ENCODE data around the gene KAT2A.

Gene KAT2A

DNA sequence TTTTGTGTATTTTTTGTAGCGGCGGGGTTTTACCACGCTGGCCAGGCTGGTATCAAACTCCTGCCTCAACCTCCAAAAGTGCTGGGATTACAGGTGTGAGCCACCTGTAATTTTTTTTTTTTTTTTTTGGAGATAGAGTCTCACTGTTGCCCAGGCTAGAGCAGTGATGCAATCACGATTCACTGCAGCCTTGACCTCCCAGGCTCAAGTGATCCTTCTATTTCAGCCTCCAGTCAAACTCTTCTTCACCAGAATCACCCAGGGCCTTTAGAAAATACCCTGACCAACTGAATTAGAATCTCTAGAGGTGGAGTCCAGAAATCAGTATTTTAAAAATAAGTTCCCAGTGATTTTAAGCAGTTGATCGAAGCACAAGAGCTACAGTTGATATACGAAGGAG is 14.0 kb upstream of the KAT2A start:
- no peak for DNase-seq

DNA sequence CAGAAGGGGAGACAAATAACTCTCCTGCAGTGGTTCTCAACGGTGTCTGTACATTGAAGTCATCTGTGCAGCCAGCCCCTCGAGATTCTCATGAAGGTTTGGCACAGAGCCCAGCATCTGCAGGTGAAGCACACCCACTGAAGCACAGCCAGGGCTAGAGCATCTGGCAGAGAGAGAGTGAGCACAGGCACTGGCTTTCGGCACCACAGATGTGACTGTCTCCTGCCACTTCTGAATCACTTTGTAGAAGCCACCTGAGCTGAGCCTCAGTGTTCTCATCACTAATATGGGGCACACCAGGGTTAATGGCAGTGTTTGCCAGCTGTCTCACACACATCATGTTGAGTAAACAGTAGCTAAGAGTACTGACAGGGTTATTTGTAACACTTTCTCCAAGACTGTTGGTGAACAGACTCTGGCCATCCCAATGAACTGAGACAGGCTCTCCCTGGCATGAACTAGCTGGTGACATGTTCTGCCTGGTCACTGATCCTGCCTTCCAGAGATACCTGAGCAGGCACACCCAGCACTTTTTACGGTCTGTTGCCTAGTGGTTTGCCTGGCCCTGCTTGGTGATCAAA is 12.4 kb upstream of the KAT2A start:
- peak; percentile 95 for DNase-seq

DNA sequence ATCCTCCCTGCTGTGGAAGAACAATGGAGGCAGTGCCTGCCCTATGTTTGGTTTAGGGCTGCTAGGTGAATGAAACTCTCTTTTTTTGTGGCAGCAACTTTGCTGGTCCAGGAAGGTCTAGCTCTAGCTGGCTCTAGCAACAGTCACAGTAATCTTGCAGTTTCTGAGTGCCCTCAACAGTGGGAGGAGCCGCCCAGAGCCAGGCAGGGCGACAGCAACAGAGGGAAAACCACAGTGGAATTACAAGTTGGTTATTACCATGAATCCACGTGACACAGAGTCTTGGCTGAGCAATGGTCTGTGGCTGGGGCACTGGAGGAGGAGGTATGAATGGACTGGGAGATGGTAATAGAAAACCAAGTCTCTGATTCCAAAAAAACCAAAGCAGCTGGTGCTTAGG is 11.8 kb upstream of the KAT2A start:
- DNase-seq: peak; percentile 71

DNA sequence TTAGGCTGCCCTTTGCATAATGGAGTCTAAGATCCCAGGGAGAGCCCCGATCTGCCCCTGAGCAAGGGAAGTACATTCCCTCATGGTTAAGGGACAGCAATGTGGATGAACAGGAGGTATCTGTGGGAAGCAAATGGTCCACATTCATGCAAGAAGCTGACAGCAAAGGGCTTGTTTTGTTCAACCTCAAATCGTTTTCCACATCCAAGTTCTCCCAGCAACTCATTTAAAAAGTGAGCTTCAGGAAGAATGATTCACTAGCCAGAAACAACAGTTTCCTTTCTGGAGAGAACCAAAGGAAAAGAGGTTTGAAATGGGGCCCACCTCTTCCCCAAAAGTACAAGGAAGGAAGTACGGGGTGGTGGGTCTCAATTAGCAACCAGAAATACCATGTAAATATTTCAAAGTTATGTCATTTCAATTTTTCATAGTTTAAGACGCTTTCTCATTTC is 10.8 kb upstream of the KAT2A start:
- DNase-seq: no peak

DNA sequence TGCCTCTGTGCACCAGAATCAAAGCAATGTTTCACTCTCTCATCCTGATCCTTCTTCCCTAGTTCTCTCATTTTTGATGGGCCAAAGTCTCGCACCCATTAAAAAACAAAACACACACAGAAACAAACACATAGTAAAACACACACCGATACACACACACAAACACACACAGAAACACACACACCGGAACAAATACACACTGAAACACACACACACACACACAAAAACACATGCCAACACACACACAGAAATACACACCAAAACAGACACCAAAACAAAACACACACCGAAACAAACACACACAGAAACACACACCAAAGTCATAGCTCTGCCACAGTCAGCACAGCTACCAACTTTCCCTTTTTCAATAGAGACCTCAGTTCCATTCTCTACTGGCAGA is 10.1 kb upstream of the KAT2A start:
- DNase-seq: no peak

DNA sequence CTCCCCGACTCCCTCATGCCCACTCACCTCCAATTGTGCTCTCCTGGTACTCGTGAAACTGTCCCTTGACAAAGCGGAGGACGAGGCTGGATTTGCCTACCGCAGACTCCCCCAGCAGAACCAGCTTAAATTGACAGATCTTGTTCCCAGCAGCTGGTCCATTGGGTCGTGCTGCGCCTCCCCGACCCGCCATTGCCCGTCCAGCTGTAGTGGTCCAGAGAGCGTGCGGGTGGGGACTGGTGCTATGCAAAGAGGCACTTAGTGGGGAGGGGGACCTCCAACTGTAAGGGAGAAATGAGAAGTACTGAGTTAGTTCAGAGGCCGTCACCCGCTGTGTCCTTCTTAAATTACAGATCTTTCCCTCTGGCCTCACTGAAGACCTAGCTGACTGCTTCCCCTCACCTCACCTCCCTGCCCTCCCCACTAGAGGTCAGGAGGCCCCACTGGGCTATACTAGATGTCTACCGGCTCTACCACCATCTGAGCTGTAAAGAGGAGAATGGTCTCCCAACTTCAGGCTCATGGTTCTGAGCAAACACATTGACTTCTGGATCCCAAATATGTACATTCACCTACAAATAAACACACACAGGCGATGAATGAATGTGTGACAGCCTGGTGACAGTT is 9.3 kb upstream of the KAT2A start:
- DNase-seq: no peak

DNA sequence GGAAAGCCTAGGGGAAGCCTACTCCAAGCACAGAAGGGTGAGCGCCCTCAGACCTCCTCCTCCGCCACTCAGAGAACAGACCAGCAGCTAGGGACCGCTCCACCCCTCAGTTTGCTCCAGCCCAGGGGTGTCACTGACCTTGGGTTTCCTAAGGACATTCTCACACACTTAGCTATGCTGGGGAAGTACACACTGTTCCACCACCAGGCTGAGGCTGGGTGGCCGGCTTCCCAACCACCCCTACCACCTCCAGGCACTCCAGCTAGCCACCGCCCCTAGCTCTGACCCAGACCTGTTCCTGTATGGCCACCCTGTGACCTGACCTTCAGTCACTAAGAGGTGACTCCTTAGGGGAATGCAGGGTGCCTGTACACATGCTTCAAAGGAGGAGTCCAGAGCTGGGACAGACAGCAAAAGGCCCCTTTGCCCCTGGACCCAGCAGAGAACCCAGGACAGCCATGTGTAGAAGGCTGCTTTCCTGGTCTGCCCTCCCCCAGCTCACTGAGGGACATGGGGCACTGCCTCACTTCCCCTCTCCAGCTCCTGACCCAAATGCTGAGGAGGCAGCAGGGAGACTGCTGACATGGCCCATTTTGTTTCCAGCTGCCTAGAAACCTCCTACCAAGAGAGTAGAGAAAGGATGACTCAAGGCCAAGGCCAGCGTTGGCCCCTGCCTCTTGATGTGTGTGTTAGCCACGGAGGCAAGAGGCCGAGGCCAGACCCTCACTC is 8.1 kb upstream of the KAT2A start:
- no peak for DNase-seq

DNA sequence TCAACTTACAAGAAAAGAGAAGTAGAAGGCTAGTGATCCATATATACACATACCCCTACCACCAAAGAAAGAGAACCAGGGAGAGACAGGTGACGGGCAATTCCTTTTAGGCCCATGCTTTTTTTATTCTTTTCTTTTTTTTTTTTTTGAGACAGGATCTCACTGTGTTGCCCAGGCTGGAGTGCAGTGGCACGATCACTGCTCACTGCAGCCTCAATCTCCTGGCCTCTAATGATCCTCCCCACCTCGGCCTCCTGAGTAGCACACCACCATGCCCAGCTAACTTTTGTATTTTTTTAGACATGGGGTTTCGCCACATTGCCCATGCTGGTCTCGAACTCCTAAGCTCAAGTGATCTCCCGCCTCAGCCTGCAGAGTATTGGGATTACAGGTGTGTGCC is 6.2 kb upstream of the KAT2A start:
- no peak for DNase-seq

DNA sequence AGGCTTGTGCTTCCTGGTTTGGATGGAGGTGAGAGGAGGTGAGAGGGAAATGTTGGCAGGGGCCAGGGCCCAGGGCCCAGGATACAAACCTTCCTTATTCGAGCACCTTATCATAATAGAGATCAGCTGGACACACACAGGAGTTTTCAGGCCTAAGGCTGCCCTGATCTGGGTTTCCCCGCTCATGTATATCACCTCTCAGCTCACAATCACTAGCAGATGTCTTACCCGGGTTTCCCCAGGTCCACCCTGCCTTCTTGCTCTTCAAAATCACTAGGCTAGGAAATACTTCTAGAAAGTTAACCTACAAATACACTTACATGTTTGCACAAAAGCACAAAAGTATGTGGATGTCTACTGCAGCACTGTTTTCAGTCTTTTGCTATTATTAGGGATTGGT is 5.7 kb upstream of the KAT2A start:
- no peak for DNase-seq

DNA sequence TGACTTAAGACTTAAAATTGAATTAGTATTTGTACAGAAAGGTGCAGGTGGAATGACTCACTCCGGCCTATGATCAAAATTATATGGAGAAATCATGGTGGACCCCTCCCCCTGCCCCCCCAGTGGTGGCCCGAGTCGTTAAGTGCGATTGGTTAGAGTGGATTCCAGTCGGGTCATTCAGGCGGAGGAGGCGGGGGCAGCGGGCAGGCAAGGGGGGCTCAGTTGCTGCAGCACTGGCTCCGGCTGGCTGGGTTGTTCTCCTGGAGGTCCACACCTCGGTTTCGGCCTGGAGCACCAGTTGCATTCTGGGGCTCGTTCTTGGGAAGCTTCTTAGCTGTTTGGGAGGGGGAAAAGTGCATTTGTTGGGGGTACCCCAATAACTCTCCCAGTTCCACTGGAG is 4.4 kb upstream of the KAT2A start:
- DNase-seq: no peak

DNA sequence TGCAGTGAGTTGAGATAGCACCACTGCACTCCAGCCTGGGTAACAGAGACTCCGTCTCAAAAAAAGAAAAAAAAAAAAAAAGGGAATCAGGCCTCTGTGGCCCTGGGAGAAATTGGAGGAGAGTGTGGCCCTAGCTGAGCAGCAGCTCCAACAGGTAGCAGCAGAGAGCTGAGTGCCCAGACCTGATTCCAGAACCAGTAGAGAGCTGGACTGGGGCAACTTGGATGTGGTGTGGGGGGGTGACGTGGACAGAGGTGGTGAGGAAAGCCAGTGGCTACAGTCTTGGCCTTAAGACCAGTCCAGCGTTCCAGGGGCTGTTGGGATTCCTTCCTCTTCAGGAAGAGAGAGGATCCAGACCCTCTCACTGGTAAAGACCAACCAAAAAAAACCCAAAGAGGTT is 3.1 kb upstream of the KAT2A start:
- no peak for DNase-seq

DNA sequence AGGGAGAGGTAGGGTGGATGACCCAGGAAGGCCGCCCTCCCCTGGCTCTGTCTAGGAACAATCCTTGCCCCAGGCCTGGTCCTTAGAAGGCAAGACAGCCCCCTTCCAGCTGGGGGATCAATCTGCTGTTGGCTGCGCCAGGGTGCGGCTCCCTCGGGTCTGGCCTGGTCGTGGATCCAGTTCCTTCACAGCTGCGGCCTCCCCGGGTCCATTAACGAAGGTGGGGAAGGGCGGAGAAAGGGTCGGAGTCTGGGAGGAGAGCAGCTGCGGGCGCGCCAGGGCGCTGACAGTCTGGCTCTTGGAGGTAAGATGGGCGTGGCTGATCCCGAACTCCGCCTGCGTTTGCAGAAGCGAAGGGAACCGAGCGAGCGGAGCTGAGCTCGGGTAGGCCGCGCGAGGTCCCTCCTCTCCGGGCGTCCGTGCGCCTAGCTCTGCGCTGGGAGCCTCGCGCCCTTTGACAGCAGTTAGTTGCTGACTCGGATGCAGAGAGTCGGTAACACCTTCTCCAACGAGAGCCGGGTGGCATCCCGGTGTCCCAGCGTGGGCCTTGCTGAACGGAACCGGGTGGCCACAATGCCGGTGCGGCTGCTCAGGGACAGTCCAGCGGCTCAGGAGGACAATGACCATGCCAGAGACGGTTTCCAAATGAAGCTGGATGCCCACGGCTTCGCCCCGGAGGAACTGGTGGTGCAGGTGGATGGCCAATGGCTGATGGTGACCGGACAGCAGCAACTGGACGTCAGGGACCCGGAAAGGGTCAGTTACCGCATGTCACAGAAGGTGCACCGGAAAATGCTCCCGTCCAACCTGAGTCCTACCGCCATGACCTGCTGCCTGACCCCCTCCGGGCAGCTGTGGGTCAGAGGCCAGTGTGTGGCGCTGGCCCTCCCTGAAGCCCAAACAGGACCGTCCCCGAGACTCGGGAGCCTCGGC is 1.5 kb upstream of the KAT2A start, which contains the start of gene HSPB9:
Gene HSPB9 (plus strand): TSS at position 434 of the 933 bp plus-strand sequence. CDS start 47 bp downstream, at position 481.
- peak; percentile 80 for DNase-seq

DNA sequence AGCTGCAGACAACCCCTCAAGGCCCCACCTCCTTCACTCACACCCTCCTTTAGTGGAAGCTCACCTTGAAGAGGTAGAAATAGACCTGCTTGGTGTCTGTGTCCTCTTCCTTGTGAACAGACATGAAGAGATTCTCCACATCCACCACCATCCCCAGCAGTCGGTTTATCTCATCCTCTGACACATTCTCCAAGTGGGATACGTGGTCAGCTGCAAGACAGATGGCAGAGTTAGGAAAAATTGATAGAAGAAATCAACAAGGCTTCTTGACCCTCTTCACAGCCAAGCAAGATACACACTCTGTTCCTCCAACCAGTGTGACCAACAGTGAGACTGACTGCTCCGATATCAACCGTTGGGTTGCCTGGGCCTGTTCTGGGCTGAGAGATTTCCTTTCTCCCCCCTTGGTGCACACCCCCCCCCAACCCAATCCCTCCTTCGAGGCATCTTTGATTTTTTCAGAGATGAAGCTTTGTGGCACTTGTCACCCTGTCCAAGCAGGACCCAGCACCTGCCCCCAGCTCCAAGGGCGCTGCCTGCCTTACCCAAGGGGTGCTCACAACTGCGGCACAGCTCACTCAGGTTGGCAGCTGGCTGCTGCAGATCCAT is 902 bp downstream of the KAT2A start:
- no peak for DNase-seq

DNA sequence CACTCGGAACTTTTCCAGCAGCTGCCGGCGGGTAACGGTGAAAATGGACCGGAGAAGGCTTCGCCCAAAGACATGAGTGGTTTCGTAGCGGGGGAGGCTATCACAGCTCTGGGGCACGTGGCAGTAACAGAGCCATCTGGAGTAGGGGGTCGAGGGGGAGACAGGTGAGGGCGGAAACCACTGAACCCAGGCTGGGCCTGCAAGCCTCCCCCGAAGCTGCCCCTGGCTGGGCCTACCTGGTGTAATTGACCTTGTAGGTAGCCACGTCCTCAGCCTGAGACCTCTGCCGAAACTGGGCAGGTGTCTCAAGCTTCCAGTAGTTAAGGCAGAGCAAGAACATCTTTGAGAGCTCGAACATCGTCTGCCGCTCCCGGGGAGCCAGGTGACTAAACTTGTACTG is 1.9 kb downstream of the KAT2A start:
- no peak for DNase-seq

DNA sequence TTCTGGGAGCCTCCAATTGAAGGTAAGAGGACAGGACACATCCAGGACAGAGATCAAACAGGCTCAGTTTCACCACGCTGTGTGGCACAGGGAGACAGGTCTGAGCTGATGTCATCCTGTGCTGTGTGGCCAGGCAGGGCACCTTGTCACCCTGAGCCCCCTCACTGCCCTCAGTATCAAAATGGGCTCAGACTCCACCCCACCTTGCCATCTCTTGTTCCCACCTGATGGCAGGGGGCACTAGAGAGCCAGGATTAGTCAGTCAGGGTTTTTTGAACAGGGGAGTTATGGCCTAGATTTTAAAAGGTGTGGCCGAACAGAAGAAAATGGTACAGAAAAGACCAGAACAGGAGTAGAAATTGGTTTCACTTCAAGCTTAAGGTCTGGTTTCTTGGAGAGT is 2.6 kb downstream of the KAT2A start:
- DNase-seq: peak; percentile 47

DNA sequence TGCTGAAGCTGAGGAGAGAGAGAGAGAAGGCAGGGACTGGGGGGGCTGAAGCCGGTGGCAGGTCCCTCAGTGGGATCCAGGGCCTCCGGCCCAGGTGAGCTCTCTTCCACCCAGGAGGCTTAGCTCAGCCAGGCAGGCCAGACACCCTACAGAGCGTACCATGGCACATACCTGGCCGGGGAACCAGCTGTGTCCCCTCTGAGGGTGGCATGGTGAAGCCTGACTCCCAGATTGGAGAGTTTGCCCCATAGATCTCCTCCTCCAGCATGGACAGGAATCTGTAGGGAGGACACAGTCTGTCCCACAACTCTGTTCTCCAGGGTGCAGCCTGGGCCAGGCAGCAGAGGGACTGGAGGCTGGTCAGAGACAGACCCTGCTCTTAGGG is 3.0 kb downstream of the KAT2A start:
- no peak for DNase-seq

DNA sequence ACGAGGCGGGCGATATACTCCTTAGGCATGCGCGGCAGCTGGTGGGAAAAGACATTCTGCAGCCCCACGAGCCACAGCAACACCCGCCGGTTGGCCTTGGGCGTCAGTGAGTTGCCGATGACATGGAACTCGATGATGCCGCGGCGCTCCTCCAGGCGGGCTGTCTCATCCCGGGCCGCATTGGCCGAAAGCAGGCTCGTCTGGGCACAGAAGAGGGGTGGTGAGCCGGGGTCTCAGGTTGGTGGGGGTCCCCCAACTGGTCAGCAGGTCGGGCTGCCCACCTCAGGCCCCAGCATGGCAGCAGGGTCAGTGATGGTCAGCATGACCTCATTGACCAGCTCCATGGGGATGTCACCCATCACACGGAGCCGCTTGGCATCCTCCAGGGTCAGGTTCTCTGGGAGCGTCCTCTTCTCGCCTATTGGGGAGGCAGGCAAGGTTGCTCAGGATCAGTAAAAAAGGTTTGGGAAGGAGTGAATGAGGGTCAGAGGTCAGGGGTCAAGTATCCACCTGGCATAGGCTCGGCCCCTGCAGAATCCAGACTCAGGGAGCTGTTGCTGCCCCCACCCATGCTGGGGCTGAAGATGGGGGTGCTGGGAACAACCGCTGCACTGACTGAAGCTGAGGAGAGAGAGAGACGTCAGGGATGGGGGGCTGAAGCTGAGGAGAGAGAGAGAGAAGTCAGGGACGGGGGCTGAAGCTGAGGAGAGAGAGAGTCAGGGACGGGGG is 3.6 kb downstream of the KAT2A start:
- DNase-seq: no peak

DNA sequence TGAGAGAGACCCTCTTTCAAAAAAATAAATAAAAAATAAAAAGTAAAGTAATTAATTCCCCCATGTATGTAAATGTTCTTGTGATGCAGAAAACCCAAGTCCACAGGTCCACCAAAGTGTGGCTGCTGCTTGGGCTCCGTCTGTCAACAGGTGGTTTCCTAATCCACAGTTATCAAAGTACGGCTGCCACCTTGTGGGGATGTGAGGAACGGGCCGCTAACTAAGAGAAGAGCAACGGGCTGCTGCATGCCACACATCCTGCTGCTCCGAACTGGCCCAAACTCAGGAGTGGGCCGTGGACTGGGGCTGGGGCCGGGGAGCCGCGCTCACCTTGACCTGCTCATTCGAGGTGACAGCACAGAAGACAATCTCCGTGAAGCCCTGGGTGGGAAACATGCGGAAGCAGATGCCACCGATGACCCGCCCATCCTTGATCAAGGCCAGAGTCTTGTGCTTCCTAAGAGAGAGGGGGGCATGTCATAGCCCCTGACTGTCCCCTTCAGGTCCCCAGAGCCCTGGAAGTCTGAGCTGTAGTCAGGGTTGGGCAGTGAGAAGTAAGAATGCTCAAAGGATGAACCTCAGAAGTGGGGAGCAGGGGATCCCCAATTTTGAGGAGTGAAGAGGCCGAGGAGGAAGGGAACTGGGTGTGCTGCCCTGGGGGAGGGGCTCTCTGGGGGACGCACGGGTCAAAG is 4.3 kb downstream of the KAT2A start:
- peak; percentile 78 for DNase-seq

DNA sequence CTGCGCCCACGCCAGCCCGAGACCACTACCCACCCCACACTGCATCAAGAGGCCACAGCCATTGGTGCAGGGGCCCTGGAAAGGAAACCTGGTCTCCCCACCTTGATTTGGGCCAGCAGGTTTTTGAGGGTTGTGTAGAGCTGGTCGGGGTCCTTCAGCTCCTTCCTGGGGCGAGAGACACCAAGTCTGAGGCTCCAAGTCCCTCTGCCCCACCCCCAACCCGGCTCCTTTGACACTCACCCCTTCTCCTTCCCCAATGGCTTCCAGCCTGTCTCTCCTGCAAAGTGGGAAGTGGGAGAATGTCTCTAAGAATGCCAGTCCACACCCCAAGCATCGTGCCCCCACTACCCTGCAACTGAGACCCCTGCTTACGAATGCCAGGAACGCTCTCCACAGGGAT is 7.0 kb downstream of the KAT2A start:
- no peak for DNase-seq

DNA sequence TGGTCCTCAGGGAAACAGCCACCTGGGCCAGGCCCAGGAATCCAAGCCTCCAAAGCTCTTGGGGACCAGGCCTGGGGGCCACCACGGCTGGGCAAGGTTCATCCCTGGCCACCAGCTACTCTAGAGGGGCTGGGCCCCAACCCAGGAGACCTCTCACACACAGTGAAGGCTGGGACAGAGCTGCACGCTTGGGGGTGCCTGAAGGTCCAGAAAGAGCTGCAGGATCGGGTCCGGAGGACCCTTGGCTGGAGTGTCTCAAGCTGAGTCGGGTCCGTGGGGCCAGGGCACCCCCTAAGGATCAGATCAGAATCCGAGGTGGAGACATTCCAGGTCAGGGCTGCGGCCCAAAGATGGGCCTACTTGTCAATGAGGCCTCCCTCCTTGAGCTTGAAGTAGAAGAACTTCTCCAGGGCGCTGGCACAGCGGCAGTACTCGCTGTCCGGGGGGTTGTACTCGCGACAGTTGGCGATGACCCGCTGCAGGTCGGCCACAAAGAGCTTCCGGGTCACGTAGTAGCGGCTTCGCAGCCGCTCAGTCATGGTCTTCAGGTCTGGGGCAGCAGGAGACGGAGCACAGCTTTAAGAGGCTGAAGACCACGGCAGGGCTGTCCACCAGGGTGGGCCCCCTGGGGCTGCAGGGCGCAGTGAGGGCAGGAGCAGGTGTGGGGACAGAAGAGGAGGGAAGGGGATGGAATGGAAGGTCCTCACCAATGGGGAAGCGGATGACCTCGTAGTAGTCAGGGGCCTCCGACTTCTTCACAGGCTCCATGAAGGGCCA is 7.7 kb downstream of the KAT2A start:
- DNase-seq: no peak

Measured in NCI-H510A treated with DMSO at 0.1 percent for 48 hours (cell line).